ENCODE data around the gene ANKRD13D.
A peak's percentile ranks its signal among the peaks of the same experiment; 100 is the strongest.

ANKRD13D gene

GRCh38 chr11:67262731-67263675 lies 26.1 kb upstream of the ANKRD13D start:
- peaks cover 16% of the 10 kb centered on the region for H3K36me3 ChIP-seq
- peak overlapping the region; percentile 78 for H3K27ac ChIP-seq
- TF ChIP-seq CTCF (IDR thresholded peaks at IDR 0.05), result peak; percentile 88
- H3K9me3 ChIP-seq, result no peaks in the 10 kb centered on the region
- H3K4me1 ChIP-seq (ENCODE audit: control insufficient read depth in 1 of 2, insufficient read depth in 1 of 2, low read depth in 1 of 2, low read length in 1 of 2), result peaks cover 38 to 41% of the 10 kb centered on the region in 2 experiments
- H3K27me3 ChIP-seq, result peaks cover 21% of the 10 kb centered on the region
- peak overlapping the region; percentile 32 to 35 for H3K4me3 ChIP-seq (ENCODE audit: low read depth in 1 of 2, low read length in 1 of 2)

DNA sequence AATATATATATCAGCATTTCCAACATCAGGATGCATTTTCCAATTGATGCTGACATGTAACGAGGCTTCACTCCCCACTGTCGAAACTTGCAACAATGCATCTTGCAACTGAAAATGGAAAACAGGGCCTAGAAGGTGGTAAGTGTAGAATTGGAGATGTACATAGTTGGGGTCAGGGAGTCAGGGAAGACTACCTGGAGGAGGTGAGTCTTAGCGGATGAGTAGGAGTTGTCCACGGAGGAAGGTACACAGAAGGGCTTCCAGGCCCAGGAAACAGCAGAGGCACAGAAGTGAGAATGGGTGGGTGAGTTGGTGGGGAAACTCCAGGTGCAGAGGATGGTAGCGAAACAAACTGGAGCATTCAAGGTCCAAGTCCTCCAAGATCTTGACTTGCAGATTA lies 24.8 kb upstream of the ANKRD13D start:
- no peaks in the 10 kb centered on the region for H3K9me3 ChIP-seq
- H3K27ac ChIP-seq, result peak overlapping the region; percentile 6
- TF ChIP-seq CTCF (IDR thresholded peaks at IDR 0.05), result no peak
- no peak overlapping the region for H3K4me3 ChIP-seq (ENCODE audit: low read depth in 1 of 2, low read length in 1 of 2)
- peaks cover 22% of the 10 kb centered on the region for H3K36me3 ChIP-seq
- peaks cover 21% of the 10 kb centered on the region for H3K27me3 ChIP-seq
- H3K4me1 ChIP-seq (ENCODE audit: control insufficient read depth in 1 of 2, insufficient read depth in 1 of 2, low read depth in 1 of 2, low read length in 1 of 2), result peaks cover 50 to 54% of the 10 kb centered on the region in 2 experiments

DNA sequence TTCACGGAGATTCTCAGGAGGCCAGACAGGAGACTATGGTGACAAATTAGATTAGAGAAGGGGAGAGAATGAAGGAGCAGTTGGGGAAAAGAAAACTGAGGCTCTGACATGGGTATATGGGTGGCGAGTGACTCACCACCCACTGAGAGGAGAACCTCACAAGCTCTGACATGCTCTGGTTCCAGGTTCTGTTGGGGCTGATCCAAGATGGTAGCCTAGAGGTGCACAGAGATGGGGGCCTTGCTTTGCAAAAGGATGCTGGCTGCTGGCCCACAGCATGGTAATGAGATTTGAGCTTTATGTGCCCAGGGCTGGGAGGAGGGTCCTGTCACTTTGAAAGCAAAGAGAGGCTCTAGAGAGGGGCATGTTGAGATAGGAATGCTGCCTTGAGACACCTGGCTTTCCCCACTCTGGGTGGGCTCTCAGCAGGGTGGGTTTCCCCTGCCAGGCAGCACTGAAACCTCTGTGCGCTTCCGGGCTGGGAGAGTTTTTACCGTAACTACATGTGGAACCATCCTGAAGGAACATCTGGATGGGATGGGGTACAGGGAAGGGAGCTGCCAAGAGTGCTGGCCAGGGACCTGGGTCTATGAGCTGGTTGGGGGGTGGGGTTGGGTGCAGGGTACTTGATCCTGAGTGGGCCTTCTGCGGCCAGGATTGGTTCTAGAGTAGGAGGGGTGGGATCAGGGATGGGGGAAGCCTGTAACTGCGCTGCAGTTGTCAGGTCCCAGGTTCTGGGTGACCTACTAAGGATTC lies 24.0 kb upstream of the ANKRD13D start:
- Histone ChIP-seq H3K27me3 (peaks cover 21% of the 10 kb centered on the region), H3K36me3 (peaks cover 29% of the 10 kb centered on the region), H3K4me3 (ENCODE audit: low read depth in 1 of 2, low read length in 1 of 2) (no peak overlapping the region), H3K4me1 (ENCODE audit: control insufficient read depth in 1 of 2, insufficient read depth in 1 of 2, low read depth in 1 of 2, low read length in 1 of 2) (peaks cover 58 to 61% of the 10 kb centered on the region in 2 experiments), H3K27ac (peak overlapping the region; percentile 99), H3K9me3 (no peaks in the 10 kb centered on the region)
- no peak for TF ChIP-seq CTCF (IDR thresholded peaks at IDR 0.05)

DNA sequence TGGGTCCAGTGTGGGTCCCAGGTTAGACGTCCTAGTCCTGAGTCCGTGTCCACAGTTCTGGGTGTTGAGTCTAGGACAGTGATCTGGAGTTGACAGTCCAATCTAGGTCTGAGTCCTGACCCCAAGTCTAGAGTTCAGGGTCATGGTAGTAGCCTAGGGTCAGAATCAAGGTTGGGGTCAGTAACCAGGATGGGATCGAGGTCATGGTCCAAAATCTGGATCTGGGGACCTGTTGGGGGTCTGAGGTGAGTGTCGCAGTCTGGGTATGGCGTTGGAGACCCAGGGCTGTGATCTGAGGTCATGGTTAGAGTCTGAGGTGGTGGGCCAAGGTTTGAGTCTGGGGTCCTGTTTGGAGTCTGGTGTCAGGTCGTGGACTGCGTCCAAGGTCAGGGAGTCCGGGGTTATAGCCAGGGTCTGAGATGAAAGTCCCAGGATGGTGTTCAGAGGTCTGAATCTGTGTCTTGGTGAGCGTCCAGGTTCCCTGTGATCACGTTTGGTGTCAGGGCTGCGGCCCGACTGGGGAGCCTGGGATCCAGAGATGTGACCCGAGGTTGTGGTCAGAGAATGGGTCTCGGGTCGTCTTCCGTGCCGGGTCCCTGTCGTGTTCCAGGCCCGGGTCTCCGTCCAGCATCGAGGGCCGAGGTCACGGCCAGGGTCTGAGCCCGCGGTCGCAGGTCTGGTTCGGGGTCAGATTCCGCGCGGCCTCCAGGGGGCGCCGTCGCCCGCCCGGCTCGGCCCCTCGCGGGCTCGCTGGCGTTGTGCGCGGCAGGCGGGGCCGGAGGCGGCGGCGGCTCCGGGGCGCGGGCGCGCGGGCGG lies 23.3 kb upstream of the ANKRD13D start:
- peaks cover 15% of the 10 kb centered on the region for H3K27me3 ChIP-seq
- H3K36me3 ChIP-seq, result peaks cover 29% of the 10 kb centered on the region
- peaks cover 66 to 68% of the 10 kb centered on the region in 2 experiments for H3K4me1 ChIP-seq (ENCODE audit: control insufficient read depth in 1 of 2, insufficient read depth in 1 of 2, low read depth in 1 of 2, low read length in 1 of 2)
- peak; percentile 86 for TF ChIP-seq CTCF (IDR thresholded peaks at IDR 0.05)
- peak overlapping the region; percentile 99 for H3K27ac ChIP-seq
- peak overlapping the region; percentile 37 to 53 for H3K4me3 ChIP-seq (ENCODE audit: low read depth in 1 of 2, low read length in 1 of 2)
- H3K9me3 ChIP-seq, result no peaks in the 10 kb centered on the region
